Spleen (tissue), 7 donors: ENCODE measurements around the gene OLIG2.

ENCODE experiments used
- POLR2A ChIP-seq, 3 donors: fragments of 450-650 bp; IDR thresholded peaks; one replicate each; pipeline ENCODE4 v1.5.1; 2017; ENCODE audit warnings: antibody characterized with exemption in 3 of 3, mild to moderate bottlenecking in 1 of 3
- POLR2AphosphoS5 ChIP-seq, 3 donors: sonication (generic); formaldehyde crosslinking; IDR thresholded peaks; one replicate each; pipeline ENCODE4 v1.5.1; 2017; ENCODE audit warnings: antibody characterized with exemption in 3 of 3
- TF ChIP-seq, protein P1 (sequence below), 11 experiments: fragments of 200-600 bp in 7 of 11; fragments of 450-650 bp in 4 of 11; sonication (generic) in 4 of 11; IDR thresholded peaks in 8 of 11; conservative IDR thresholded peaks in 3 of 11; 1 replicate in 7 of 11; 2 replicates in 4 of 11; pipeline versions ENCODE4 v1.4.0 to v1.8.0; 2016 to 2021; ENCODE audit warnings: antibody characterized with exemption in 11 of 11, inconsistent platforms in 4 of 11, mild to moderate bottlenecking in 1 of 11
- donor health status: DM: no; HTN: no; CAD: no; lungs with moderate emphysema.
- donor health status: DM: no; HTN: no; CAD: no.
- donor health status: DM: no; HTN: no; CAD: no.

GRCh38 chr21:33022828-33023573, 2.7 kb upstream of the OLIG2 start:
- TF ChIP-seq POLR2AphosphoS5 (IDR thresholded peaks at IDR 0.05) (no peak), POLR2A (IDR thresholded peaks at IDR 0.05) (no peak)
- TF ChIP-seq, protein P1, sequence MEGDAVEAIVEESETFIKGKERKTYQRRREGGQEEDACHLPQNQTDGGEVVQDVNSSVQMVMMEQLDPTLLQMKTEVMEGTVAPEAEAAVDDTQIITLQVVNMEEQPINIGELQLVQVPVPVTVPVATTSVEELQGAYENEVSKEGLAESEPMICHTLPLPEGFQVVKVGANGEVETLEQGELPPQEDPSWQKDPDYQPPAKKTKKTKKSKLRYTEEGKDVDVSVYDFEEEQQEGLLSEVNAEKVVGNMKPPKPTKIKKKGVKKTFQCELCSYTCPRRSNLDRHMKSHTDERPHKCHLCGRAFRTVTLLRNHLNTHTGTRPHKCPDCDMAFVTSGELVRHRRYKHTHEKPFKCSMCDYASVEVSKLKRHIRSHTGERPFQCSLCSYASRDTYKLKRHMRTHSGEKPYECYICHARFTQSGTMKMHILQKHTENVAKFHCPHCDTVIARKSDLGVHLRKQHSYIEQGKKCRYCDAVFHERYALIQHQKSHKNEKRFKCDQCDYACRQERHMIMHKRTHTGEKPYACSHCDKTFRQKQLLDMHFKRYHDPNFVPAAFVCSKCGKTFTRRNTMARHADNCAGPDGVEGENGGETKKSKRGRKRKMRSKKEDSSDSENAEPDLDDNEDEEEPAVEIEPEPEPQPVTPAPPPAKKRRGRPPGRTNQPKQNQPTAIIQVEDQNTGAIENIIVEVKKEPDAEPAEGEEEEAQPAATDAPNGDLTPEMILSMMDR (IDR thresholded peaks at IDR 0.05 in 8 of 11, conservative IDR thresholded peaks at IDR 0.05 in 3 of 11) = no peak
